GM19238 (cell line): Measurements from ENCODE around the gene AFG1L.
"Not testable (repeated sequence)": the region's sequence is repeated elsewhere in the genome, so short reads cannot be mapped to it uniquely, and the experiment has no call there.

ENCODE experiments used
- DNase-seq: peaks from one replicate; pipeline ENCODE4 v3.0.0; 2011; ENCODE audit warnings: low spot score; ENCODE audit not compliant: insufficient read length

The AFG1L gene

GRCh38 chr6:108555399-108556052 lies 260.7 kb downstream of the AFG1L start:
- no peak for DNase-seq

GRCh38 chr6:108556250-108556649 lies 261.4 kb downstream of the AFG1L start:
- no peak for DNase-seq

GRCh38 chr6:108556866-108557493 lies 262.1 kb downstream of the AFG1L start:
- no peak for DNase-seq

GRCh38 chr6:108557494-108558371 lies 262.9 kb downstream of the AFG1L start:
- DNase-seq, result no peak

GRCh38 chr6:108558372-108559096 lies 263.7 kb downstream of the AFG1L start:
- peak; percentile 73 for DNase-seq

GRCh38 chr6:108559097-108559883 lies 264.4 kb downstream of the AFG1L start:
- peak; percentile 65 for DNase-seq

- DNase-seq, result no peak
Observed at GRCh38 chr6:108559884-108560462, 265.1 kb downstream of the AFG1L start.

GRCh38 chr6:108560463-108561308 lies 265.8 kb downstream of the AFG1L start, which contains the start of gene FOXO3:
FOXO3 (plus strand) TSS chr6:108560917; CDS start chr6:108561209, 292 bp downstream.
- DNase-seq, result no peak

GRCh38 chr6:108561309-108561647 lies 266.4 kb downstream of the AFG1L start:
- not testable (repeated sequence) for DNase-seq

- DNase-seq, result no peak
Observed at GRCh38 chr6:108561742-108562502, 267.1 kb downstream of the AFG1L start.

GRCh38 chr6:108562503-108562993 lies 267.7 kb downstream of the AFG1L start:
- no peak for DNase-seq

- no peak for DNase-seq
Observed at GRCh38 chr6:108563292-108563691, 268.4 kb downstream of the AFG1L start.

GRCh38 chr6:108564178-108564577 lies 269.3 kb downstream of the AFG1L start:
- no peak for DNase-seq

GRCh38 chr6:108565091-108565766 lies 270.4 kb downstream of the AFG1L start:
- no peak for DNase-seq

- no peak for DNase-seq
Observed at GRCh38 chr6:108565893-108566292, 271.0 kb downstream of the AFG1L start.

- DNase-seq, result no peak
Observed at GRCh38 chr6:108566406-108566805, 271.6 kb downstream of the AFG1L start.

- DNase-seq, result no peak
Observed at GRCh38 chr6:108568101-108568500, 273.2 kb downstream of the AFG1L start.
